HG02981 (cell line): ENCODE data around the gene TRAPPC3.

Experiments used
- ATAC-seq: cut with Tn5 transposase; IDR thresholded peaks from one replicate; pipeline ENCODE4 v1.9.1; 2021; ENCODE audit warnings: mild to moderate bottlenecking, moderate library complexity; ENCODE audit not compliant: unreplicated experiment

The TRAPPC3 gene

DNA sequence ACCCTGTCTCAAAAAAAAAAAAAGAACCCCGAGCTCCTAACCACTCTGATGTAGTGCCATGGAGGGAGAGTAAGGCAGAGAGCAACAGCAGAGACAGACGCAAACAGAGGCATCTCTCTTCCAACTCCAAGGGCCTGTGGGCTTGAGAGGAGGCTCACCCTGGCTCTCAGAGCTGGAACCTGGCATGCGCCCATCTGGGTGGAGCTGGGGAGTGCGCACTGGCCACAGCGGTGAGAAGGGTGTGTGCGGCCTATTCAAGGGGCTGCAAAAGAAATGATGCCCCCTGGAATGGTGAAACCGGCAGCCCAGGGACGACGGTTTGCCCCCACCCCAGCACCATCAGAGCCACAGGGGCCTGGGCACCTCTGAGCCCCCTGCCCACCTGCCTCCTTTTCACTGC lies 41.9 kb downstream of the TRAPPC3 start:
- ATAC-seq: no peak

- no peak for ATAC-seq
Measured at GRCh38 chr1:36106269-36106668, 43.0 kb downstream of the TRAPPC3 start.

DNA sequence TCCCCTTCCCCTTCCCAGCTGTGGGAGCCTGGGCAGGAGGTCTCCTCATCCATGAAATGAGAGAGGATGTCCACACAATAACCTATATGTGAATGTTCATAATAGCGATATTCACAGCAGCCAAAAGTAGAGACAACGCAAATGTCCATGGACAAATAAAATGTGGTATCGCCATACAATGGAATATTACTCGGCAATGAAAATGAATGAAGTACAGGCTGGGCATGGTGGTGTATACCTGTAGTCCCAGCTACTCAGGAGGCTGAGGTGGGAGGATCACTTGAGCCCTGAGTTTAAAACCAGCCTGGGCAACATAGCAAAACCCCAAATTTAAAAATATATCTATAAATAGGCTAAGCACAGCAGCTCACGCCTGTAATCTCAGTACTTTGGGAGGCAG lies 47.7 kb downstream of the TRAPPC3 start:
- no peak for ATAC-seq

DNA sequence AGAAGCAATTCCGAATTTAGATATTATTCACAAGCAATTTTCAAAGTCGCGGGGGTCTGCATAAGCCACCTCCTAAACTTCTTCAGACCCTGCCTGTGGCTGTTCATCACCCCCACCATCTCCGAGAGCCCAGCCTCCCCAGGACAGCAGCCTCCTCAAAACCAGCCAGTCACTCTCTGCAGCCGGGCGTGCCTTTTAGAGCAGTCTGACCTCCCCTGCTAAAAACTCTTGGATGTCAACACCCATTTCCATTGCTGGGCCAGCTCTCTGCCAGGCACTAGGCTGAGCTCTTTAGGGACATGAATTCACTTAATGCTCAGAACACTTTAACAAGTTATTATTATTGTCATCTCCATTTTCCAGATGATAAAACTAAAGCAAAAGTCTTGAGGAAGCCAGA lies 48.9 kb downstream of the TRAPPC3 start:
- no peak for ATAC-seq

DNA sequence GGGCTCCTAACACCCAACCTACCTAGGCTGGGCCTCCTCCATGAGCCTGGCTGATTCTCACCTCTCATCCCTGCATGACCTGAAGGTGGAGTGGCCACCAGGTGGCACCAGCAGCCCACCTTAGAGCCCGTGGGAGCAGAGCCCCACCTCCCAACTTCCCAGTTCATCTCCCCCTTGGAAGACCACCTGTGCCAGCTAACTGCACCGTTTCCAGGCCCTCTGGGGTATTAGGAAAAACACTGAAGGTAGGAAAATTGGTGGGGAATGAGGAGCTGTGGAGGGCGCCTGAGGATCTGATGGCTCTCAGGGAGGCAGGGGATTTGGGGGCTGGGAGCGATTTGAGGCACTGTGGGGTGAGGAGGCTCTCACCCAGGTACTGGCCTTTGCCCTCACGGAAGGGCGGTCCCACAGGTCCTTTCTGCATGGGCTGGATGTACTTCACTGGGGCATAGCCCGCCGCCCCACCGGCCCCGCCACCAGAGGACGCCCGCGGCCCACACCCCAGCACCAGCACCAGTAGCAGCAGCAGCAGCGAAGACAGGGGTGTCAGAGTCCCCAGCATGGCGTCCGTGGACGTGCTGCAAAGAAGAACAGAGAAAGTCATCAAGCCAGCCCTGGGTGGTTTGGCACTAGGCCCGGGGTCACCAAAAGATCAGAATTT lies 49.5 kb downstream of the TRAPPC3 start:
- no peak for ATAC-seq

GRCh38 chr1:36098650-36099365 lies 50.5 kb downstream of the TRAPPC3 start:
- ATAC-seq: no peak

DNA sequence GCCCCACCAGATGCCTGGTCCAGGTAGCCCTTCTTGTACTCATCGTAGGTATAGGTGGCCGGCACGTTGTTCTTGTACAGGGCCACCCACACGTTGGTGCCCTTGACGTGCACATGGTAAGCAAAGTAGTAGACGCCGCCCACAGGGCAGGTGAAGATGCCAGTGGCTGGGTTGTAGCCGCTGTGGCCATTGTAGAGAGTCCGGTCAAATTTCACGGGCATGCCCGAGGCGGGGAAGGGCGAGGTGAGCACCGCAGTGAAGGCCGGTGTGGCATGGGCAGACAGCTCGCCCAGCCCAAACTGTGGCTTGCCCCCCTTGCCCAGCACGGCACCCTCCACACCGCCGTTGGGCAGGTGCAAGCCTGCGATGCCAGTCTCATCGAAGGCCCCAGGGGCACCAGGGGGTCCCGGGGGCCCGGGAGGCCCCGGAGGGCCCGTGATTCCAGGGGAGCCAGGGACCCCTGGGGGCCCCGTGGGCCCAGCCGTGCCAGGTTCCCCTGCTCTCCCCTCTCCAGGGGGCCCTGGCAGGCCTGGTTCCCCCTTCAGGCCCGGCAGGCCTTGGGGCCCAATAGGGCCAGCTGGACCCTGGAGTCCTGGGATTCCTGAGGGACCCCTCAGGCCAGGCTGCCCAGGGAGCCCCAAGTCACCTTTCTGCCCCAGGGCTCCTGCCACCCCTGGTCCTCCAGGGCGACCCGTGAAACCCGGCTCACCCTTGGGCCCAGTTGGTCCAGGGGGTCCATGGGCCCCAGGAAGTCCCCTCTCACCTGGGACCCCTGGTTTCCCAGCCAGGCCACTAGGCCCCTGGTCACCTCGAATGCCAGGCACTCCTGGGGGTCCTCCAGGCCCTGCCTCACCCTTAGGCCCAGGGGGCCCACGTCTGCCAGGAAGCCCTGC lies 51.3 kb downstream of the TRAPPC3 start:
- ATAC-seq: no peak

DNA sequence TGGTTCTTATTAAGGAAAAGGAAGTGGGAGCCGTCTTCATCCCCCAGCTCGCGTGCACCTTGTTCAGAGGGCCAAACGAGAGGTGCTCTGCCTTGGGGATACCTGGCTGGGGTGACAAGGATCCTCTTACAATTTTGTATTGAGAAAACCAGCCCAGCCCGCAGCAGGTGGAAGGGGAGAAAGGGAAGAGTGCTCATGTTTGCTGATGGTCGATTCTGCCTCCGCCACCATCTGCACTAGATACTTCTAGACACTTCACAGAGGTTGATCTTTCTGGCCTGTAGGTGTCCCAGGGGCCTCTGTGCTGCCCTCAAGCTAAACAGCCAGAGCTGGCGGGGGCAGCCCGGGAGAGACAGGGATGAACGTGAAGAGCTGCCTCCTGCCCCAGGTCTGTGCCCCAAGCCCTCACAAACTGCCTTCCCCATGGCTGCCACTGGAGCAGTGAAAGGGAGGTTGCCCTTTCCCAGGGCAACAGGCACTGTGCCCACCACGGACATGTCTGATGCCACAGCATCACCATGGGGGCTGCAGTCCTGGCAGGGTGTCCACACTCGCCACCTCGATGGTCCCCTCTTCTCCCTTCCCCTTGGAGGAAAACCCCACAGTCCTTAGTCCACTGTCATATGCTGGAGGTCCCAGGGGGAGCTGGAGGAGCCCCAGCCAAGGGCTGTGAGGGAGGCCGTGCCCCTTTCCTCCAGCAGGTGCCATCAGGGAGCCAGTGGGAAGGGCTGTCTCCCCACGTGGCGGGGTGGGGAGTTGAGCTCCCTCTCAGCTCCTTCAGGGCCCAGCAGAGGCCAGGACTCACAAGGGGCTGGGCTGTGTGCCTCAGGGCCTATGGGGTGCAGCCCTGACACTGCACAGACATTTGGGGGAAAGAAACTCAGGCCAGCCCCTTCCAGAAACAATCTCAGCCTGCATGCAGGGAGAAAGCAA lies 52.5 kb downstream of the TRAPPC3 start:
- ATAC-seq: no peak

DNA sequence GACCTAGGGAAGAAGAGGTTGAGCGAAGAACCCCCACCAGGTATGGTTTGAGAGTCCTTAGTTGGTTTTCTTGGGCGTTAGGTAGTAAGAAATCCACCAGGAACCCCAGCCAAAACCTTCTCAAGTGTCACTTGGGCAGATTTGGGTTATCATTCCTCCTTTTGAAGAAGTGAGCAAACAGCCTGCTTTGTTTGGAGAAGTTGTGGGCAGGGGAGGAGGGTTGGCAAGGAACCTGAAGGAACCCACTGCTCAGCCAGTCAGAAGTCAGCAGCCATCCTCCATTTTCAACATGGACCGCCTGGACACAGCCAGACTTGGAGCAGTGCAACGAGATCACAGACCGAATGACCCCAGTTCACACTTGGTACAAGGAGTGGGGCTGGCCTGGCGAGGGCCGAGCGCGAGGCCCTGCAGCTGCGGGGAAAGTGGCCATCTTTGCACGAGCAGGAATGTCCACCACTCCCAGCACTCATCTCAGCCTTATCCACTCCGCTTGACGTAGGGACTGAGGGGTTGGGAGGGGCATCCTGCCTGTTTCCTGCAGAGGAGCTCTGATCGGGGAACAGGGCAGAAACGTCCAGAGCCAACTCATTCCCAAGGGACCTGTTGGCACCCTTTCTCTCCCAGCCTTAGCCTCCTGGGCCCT lies 53.4 kb downstream of the TRAPPC3 start:
- no peak for ATAC-seq

GRCh38 chr1:36094621-36095061 lies 54.6 kb downstream of the TRAPPC3 start:
- no peak for ATAC-seq

DNA sequence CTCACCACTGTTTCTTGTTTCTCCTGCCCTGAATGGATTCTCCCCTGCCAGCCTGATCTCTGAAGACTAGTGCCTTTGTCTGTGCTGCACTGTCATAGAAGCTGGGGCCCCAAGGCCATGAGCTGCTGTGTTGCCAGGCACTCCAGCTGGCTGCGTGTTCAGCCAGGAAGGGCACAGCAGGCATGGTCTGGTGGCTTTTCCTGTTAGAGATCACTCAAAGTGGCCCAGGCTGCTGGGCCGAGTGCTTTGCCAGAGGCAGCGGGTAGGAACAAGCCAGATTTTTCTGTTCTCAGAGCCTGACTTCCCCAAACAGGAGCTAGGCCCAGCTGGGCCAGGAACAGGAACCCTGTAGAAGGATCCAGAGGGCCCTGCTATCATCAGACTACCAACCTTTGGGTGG lies 55.4 kb downstream of the TRAPPC3 start:
- no peak for ATAC-seq

GRCh38 chr1:36093226-36093625 lies 56.1 kb downstream of the TRAPPC3 start:
- ATAC-seq: no peak

- no peak for ATAC-seq
Measured at GRCh38 chr1:36092798-36093185, 56.5 kb downstream of the TRAPPC3 start.

DNA sequence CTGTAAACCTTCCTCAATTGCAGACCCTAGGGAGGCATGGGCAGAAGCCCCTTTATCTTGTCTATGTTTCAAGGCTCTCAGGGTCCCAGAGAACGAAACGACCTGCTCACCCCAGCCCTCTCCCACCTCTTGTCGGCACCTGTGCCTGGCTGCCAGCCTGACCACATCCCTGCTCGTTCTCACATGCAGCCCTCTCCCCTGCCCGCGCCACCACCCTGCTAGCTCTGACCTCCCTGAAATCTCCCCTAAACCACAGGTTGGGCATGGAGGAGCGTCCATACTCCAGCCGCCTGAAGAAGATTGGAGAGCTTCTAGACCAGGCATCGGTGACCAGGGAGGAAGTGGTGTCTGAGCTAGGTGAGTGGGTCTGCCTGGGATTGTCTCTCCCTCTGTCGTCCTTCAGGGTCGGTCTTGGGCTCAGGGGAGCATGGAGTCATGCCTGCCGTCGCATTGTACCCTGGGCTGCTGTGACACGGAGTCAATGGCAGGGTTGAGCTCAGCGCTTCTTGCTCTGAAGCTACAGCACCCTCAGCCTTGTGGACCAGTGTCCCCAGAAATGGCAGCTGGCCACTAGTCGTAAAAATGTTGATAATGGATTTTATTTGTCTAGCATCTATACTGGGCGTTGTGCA lies 57.0 kb downstream of the TRAPPC3 start:
- ATAC-seq: no peak

GRCh38 chr1:36091698-36092097 lies 57.6 kb downstream of the TRAPPC3 start:
- no peak for ATAC-seq

GRCh38 chr1:36091141-36091540 lies 58.1 kb downstream of the TRAPPC3 start:
- no peak for ATAC-seq

DNA sequence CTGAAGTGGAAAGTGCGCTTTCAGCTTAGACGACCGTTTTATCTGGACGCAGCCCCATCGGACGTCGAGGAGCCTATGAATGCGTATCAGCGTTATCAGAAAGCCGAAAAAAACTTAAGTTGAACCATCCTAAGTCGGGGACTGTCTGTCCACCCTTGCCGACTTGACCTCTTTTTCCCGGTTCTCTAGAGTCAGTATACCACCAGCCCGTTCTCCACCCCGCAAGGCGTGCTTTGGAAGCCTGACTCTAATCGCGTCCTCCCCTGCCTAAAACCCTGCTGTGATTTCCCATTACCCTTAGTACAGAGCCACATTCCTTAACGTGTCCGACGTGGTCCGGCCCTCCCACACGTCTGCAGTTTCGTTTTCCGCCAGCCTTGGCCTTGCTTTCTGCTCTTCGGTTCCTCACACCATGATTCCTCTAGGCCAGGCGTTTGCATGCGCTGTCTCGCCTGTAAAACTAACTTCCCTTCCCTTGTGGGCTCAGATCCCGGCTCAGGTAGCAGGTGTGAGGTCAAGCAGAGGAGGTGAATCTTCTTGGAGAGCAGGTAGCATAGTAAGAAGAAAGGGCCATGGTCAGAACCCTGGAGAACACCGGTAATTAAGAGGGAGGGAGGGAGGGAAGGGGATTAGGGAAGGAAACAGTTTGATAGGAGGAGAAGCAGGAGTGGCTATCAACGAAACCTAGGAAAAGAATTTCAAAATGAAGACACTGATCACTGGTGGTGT lies 59.7 kb downstream of the TRAPPC3 start:
- ATAC-seq: no peak

DNA sequence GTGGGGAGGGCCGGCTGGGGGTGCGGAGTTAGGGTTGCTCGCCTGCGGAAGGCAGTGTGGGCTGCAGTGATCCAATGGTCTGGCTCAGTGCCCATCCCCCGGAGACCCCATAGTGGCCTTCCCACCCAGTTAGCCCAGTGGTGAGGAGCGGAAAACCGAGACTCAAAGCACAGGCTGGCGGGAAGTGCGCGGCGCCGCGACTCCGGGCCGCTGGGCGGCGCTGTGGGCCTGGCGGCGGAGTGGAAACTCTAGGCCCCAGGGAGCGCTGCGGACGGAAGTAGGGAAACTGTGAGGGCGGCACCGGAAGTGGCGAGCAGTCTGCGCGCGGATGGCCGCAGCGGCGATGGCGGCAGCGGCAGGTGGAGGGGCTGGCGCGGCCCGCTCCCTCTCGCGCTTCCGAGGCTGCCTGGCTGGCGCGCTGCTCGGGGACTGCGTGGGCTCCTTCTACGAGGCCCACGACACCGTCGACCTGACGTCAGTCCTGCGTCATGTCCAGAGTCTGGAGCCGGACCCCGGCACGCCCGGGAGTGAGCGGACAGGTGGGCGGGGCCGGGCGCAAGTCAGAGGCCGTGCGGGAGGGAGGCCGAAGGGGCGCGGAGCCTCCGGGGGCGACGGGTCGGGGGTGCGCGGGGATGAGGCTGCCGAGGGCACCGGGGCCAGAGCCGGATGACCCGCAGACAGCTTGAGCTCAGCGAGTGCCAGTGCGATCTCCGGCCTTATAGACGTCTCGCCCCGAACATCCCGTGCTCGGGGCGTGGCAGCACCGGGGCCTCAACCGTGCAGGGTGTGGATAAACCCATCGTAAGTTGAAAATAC lies 60.5 kb downstream of the TRAPPC3 start, which contains the start of gene ADPRS:
TSS of gene ADPRS (plus strand) at position 316 of the 816 bp plus-strand sequence. CDS start at position 329, 13 bp downstream.
- ATAC-seq: peak; percentile 76
